Neural progenitor cell (in vitro differentiated cells): ENCODE results near the gene TPP1.

ENCODE experiments used
- EZH2phosphoT487 ChIP-seq: fragments of 200-600 bp; sonication (generic); IDR thresholded peaks from 2 replicates; pipeline ENCODE4 v1.6.1; 2017; ENCODE audit warnings: antibody characterized with exemption
- TF ChIP-seq, protein P1 (sequence below): fragments of 200-600 bp; sonication (generic); IDR thresholded peaks from 2 replicates; pipeline ENCODE4 v1.5.1; 2017; ENCODE audit warnings: antibody characterized with exemption, mild to moderate bottlenecking

DNA sequence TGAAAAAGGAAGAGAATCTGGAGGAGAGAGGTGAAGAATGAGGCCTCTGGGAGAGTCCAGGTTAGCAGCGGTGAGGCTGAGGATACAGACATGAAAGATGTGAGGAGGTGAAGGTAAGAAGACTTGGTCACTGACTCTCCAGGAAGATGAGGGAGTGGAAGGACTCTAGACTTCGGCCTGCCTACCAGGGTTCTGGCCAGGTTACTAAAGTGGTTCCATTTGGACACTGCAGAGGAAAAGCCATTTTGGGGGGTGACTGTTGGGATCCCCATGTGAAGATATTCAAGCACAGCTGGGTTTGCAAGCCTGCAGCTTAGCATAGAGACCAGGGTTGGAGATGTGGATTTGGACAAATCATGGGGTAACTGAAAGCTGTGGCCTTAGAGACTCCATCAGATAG lies 28.6 kb upstream of the TPP1 start:
- TF ChIP-seq, protein P1, sequence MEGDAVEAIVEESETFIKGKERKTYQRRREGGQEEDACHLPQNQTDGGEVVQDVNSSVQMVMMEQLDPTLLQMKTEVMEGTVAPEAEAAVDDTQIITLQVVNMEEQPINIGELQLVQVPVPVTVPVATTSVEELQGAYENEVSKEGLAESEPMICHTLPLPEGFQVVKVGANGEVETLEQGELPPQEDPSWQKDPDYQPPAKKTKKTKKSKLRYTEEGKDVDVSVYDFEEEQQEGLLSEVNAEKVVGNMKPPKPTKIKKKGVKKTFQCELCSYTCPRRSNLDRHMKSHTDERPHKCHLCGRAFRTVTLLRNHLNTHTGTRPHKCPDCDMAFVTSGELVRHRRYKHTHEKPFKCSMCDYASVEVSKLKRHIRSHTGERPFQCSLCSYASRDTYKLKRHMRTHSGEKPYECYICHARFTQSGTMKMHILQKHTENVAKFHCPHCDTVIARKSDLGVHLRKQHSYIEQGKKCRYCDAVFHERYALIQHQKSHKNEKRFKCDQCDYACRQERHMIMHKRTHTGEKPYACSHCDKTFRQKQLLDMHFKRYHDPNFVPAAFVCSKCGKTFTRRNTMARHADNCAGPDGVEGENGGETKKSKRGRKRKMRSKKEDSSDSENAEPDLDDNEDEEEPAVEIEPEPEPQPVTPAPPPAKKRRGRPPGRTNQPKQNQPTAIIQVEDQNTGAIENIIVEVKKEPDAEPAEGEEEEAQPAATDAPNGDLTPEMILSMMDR = no peak
- no peak for TF ChIP-seq EZH2phosphoT487
